Hepatic stellate cell (primary cell): ENCODE results near the gene LYPLAL1.
"Not testable (repeated sequence)": the region's sequence is repeated elsewhere in the genome, so short reads cannot be mapped to it uniquely, and the experiment has no call there.

Experiments
- DNase-seq: peaks from one replicate; pipeline ENCODE4 v3.0.0; 2011; ENCODE audit warnings: low spot score

The LYPLAL1 gene

GRCh38 chr1:219215477-219215876 is 41.8 kb downstream of the LYPLAL1 start:
- DNase-seq: no peak

GRCh38 chr1:219220945-219221344 is 47.3 kb downstream of the LYPLAL1 start:
- DNase-seq: no peak

- no peak for DNase-seq
Observed at GRCh38 chr1:219223496-219223895, 49.8 kb downstream of the LYPLAL1 start.

GRCh38 chr1:219226196-219226595 is 52.5 kb downstream of the LYPLAL1 start:
- DNase-seq: no peak

GRCh38 chr1:219227360-219228057 is 53.8 kb downstream of the LYPLAL1 start:
- DNase-seq: no peak

GRCh38 chr1:219228058-219228419 is 54.4 kb downstream of the LYPLAL1 start:
- DNase-seq: no peak

GRCh38 chr1:219232890-219233289 is 59.2 kb downstream of the LYPLAL1 start:
- DNase-seq: no peak

GRCh38 chr1:219235903-219236481 is 62.3 kb downstream of the LYPLAL1 start:
- DNase-seq: no peak

GRCh38 chr1:219236933-219237610 is 63.4 kb downstream of the LYPLAL1 start:
- no peak for DNase-seq

GRCh38 chr1:219239518-219239917 is 65.8 kb downstream of the LYPLAL1 start:
- no peak for DNase-seq

GRCh38 chr1:219244864-219245263 is 71.2 kb downstream of the LYPLAL1 start:
- DNase-seq: no peak

GRCh38 chr1:219247441-219247840 is 73.8 kb downstream of the LYPLAL1 start:
- DNase-seq: no peak

GRCh38 chr1:219250468-219250867 is 76.8 kb downstream of the LYPLAL1 start:
- not testable (repeated sequence) for DNase-seq

GRCh38 chr1:219257751-219258150 is 84.1 kb downstream of the LYPLAL1 start:
- DNase-seq: no peak

GRCh38 chr1:219261454-219261853 is 87.8 kb downstream of the LYPLAL1 start:
- DNase-seq: no peak
